NCI-H2227 treated with DMSO at 0.1 percent for 48 hours (cell line): Measurements from ENCODE around the gene LRRC15.

Source experiments
- DNase-seq: peaks from one replicate; lab custom pipeline; 2025; lab: John Stamatoyannopoulos, UW

The LRRC15 gene

DNA sequence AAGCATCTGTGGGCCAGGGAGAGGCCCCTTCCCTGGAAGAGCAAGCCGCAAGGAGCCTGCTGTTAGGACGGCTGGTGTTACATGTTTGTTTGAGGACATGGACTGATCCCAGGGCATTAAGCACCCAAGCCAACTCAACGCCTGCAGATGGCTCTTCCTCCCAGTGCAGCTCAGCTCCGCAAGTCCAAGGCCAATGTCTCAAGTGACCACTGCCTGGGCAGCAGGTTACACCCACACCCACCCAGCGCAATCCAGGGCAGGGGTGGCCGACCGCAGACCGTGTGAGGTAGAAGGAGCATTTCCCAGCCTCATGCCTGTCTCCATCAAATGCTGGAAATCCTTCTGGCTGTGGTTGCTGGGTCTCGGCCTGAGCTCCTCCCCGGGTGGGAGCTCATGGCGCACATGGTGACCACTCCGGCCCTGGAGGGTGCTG, 15.0 kb upstream of the LRRC15 start:
- no peak for DNase-seq

DNA sequence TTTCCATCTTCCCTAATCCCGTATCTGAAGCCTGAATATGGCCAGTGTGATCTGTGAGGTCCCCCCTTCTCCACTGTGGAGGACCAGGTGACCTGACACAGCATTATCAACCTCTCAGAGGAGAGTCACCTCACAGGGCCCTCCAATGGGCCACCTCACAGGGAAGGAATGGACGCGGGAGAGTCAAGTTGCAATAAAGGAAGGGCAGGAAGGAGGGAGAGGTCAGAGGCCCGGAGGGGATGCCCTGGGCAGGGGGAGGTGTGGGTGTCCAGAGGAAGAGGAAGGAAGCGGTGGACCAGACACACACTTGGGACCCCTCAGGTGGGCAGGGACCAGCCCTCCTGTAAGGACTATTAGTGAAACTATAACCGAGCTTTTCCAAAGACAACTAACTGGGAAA, 14.6 kb upstream of the LRRC15 start:
- DNase-seq = no peak

DNA sequence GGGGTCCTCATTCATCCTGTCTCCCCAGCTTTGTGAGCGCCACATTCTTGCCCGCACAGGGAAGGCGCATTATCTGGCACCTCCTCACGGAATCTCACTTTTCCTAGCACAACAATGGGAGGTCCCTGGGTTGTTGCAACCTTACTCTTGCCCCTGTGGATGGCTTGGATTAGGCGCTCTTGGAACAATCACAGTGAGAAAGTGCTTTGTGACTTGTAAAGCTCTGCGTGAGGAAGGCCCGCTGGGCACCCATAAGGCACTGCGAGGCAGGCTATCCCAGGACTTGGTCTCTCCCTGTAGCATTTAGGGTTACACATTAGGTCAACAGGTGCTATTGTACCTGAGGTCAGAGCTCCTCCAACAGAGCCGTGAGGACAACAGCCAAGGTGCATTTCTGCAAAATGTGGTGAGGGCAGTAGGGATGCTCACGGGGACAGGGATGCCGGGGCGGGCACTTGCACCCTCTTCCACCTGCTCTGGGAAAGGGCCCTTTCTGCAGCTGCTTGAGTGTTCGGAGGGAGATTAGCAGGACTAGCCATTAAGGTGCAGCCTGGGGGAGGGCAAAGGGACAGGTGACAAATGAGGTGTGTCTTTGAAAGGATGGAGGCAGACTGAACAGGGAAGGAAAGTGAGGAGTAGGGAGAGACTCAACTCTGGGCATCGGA, 13.9 kb upstream of the LRRC15 start:
- DNase-seq = no peak

DNA sequence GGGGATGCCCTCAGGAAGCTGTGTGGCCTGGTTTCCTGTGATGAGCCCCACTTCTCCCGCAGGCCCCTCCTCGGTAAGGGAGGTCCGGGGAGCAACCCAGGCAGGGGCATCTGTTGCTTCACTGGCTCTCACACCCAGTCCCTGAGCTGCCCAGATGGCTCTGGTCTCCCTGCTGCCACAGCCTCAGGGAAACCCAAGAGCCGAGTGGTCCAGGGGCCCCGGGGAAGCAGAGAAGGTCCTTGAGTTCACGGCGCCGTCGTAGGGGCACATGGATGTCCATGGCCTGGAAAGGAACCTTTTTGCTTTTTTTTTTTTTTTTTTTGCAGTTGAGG, 13.3 kb upstream of the LRRC15 start:
- no peak for DNase-seq

DNA sequence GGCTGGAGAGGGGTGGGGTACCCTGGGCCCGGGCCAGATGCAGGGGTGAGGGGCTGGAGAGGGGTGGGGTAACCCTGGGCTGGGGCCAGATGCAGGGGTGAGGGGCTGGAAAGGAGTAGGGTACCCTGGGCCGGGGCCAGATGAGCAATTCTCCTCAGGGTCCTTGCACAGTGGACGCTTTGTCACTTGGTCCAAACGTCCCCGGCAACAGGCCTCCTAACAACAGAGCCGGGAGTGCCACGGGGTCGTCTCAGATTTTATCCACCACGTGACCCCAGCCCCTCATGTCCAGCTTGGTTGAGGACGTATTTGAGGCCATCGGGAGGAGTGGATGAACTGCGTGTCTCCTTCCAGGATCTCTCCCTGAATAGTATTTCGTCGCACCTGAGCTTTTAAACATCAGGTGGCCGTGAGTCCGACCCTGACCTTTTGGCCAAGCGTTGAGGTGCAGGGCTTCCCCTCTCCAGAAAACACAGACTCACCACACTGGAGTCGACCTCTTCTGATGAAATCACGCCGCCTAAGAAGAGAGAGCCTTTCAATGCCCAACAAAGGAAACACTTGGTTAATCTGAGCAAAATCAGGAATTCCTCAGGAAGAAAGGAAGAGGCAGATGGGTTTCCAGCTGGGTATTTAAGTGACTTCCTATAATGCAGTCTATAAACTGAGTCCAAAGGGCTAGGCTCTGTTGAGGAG, 12.8 kb upstream of the LRRC15 start:
- no peak for DNase-seq

DNA sequence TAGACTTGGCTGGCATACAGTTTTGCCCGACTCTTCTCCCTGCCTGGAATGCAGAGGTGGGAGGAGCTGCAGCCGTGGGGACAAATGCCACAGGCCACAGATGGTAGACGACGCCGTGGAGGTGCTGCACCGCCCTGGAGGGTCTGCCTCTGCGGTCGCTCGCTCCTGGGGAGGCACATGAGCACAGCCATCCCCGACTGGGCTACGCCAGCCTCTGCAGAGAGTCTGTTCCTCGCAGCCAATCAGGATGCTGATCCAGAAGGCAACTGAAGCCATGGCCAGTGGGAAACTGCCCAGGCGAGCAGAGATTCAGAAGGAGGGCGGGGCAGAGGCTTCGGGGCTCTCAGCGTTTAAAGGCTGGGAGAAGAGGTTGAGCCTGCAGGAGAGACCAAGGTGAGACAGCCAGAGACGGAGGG, 11.9 kb upstream of the LRRC15 start:
- DNase-seq = peak; percentile 73

DNA sequence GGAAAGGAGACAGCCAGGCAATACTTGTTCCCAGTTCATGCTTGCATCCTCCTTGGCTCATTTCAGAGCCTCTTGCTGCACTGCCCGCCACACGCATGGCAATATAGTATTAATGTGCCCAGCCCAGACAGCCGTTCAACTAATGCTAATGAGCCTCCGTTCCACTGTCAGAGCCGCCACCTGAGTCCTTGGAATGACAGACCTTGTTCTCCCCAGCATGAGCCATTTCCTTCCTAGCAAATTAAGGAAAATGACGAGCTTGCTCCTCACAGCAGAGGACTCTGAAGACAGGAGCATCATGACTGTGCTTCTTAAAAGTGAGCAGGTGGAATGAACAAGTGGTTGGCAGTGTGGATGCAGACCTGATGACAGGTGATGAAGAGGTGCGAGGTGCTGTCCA, 10.8 kb upstream of the LRRC15 start:
- no peak for DNase-seq

DNA sequence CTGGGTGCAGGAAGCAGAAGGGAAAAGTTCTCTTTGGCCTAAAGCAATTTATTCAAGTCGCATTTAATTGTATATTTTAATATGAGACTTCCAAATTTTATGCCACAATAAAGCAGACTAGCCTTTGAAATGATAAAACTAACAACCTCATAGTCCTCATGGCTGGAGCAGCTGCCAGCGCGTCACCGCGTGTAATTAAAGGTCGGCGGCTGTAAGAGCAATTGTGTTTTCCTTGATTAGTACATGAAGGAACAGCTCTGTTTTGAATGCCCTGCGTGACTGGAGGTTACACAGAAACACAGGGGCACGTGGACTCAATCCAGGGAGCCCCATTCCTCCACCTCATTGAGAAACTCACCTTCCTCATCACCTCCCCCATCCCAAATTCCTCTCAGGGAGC, 10.1 kb upstream of the LRRC15 start:
- peak; percentile 18 for DNase-seq

DNA sequence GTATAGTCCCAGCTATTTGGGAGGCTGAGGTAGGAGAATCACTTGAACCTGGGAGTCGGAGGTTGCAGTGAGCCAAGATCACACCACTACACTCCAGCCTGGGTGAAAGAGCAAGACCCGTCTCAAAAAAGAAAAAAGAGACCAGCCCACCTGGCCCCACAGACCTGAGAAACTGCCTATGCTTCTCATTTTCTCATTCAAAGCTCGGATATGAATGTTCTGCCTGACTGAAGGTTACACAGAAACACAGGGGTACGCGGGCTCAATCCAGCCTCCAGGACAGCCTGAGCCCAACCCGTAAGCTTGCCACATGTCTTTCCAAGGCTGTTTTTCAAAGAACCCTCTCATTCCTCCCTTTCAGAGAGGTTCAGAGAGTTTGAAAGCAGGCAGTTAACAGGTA, 9.7 kb upstream of the LRRC15 start:
- DNase-seq = no peak

DNA sequence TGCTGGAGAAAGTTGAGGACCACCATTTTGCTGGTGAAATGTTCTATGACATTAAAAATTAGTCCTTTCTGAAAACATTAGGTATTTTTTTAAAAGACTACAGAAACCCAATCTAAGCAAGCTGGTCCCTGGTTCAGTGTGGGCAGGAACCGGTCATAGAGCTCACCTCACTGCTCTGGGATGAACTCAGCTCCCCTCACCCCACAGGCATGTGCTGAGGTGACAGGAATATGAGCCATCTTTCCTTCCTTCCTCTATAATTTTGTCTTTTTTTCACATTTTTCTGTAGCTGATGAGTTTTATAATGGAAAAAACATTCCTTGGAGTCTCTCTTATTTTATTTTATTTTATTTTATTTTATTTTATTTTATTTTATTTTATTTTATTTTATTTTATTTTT, 8.2 kb upstream of the LRRC15 start:
- no peak for DNase-seq

DNA sequence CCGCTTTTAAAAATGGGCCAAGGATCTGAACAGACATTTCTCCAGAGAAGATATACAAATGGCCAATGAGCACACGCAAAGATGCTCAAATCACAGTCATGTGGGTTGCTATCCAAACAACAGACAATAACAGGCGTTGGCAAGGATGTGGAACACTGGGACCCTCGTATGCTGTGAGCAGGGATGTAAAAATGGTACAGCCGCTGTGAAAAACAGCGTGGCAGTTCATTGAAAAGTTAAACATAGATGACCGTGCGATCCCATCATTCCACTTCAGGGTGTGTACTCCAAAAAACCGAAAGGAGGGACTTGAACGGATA, 6.7 kb upstream of the LRRC15 start:
- DNase-seq = no peak

DNA sequence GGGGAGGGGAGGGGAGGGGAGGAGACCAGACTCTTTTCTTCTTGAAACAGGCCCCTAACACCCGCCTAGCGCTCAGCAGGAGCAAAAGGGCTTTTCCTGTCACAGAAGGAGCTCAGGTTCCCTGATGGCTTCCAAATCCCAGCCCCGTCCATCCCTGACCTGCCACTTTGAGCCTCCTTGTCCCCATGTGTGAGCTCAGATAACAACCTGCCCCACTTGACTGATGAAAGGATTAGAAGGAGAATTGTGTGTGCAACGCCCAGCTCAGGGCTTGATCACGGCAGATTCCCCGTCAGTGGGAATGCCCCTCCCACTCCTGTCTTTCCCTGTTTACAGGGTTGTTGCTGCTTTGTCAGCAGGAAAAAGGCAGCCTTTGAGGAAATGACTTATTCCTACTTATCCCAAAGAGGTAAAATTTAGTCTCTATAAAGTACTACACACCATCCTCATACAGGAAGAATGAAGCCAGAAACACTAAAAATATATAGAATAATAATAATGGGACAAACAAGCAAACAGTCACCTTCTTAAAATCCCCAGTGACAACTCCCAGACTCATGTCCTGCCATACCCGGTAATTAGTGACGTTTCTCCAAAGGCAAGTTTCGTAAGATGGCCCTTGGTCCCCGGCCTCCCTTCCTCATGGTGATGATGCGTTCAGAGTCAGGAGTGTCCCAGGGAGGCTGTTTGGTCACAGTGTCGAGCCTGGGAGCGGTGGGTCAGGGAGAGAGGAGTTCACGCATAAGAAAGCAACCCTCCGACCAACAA, 6.1 kb upstream of the LRRC15 start:
- peak; percentile 52 for DNase-seq

DNA sequence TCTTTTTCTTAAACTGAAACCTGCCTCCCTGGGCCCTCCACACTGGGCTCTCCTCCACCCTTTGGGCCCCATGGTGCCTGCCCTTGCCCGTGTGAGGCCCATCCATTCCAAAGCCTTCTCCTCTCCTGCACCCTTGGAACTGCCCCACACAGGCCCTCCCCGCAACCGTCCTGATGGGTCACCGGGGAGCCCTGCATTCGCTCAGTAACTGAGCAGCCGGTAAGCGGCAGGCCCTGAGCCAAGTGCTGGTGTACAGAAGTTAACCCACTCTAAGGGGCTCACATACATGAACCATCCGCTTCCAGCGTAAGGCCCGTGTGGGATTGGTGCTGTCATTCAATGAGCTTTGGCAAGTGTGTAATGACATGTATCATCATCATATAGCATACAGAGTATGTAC, 5.4 kb upstream of the LRRC15 start:
- DNase-seq = no peak

DNA sequence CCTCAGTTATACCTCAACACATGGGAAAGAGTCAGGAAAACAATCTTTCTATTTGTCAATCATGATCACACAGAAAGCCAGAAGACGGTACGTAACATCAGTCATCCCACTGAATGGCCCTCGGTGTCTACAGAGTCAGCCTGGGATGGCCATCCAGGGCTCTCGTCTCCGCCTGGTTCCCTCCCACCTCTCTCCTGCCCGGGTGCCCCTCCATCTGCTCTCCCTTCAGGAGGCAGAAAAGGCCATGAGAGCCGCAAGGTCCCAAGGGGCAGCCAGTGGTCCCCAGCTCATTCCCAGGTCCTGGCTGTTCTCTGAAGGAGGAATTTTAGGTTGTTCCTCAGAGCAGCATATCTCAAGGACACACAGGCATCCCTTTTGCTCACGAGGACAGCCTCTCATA, 4.4 kb upstream of the LRRC15 start:
- DNase-seq = no peak

DNA sequence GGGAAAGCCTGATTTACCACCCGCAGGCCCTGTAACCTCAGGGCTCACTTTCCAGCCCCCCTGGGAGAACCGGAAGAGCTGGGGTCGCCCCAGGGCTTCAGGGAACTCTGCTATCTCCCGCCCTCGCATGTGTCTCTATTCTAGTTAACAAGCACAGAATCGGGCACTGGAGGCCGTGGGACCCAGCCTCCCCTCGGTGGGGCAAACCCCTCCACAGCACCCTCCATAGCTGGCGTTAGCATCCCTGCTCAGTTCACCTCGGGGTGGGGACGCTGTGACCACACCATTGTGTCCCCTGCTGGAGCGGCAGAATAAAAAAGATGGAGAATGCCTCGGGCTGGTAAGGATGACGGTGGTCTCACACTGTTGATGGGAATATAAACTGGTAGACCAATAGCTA, 3.5 kb upstream of the LRRC15 start:
- no peak for DNase-seq

DNA sequence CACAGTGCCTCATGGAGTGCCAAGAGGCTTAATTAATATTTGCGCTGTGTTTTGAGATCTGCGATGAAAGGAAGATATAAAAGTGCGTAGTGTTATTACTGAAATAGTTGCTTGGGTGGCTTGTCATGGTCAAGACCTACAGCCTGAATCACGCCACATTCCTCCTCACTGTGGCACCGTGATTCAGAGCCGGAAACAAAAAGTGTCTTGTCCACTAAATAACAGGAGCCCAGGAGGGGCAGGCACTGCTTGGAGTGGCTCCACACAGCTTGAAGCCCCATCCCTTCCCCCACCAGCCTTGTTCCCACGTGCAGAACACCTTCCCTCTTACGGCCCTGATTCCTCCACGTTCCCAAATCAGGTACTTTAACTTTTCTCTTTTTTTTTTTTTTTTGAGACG, 1.2 kb upstream of the LRRC15 start:
- no peak for DNase-seq

DNA sequence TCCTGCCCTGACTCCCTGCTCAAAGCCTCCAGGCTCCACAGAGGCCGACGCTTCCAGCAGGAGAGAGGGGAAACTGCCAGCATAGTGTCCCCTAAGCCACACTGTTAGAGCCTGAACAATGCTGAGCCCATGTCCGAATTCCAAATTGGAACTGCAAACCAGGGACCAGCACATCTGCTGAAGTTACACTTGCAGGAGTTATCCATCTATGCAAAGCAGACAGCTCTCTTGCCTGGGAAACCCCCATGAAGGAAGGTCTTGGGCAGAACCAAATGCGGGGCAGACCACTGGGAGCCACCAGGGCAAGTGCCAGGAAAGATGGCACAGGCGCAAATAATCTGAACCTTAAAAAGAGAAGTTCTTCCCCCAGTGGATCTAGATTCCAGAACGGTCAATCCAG, 625 bp downstream of the LRRC15 start:
- no peak for DNase-seq

DNA sequence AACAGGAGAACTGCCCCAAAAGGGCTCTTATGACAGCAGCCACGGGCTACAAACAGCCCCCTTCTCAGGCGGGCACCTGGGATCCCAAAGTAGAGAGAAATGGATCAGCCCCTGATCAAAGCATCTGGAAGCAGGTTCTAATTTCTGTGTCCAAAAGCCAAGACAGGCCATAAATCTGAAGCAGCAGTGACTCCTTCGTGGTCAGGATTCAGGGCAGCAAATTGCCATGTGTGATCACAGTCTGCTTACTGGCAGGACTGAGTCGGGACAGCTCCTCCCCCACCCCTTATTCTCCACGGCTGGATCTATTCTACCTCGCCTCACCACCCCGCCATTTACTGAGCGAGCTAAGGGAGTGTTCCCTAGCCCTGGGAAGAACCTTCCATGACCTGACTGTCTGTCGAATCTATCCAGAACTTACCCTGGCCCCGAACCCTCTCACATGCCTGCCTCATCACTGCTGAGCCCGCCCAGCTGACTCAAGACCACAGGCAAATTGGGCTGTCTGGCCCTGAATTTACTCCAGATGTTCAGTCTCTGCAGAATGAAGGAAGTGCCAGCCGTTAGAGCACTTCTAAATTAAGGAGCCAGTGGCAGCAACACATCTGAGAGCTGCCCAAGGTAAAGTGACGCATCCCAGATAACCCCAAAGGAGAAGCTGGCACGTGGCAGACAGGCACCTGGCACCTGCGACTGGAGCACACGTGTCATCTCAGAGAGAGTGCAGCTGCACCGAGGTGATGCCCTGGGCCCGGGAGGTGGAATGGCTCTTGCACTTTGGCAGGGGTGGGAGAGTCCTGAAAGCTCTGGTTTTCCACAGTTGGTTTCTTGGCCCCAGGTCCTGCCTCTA, 1.3 kb downstream of the LRRC15 start:
- no peak for DNase-seq

DNA sequence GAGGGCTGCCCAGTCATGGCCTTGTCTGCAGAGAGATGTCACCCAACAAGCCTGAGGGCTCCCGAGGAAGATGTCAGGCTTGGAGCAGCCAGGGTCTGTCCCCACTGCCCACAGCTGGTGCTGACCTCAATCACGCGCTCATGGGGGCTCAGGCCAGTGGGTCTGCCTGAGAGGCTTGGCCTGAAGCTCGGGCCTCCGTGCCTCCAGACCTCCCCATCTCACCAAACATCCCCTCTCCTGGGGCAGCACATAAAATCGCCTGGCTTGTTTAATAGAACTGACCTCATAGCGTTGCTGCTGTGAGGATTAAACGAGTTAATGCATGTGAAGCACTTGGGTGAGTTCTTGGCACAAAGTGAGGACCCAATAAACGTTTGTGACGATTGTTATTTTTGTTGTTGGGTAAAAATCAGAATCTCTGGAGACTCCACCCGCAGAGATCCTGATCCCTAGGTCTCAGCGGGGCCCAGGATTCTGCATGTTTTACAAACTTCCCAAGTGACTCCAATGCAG, 3.5 kb downstream of the LRRC15 start:
- DNase-seq = no peak

DNA sequence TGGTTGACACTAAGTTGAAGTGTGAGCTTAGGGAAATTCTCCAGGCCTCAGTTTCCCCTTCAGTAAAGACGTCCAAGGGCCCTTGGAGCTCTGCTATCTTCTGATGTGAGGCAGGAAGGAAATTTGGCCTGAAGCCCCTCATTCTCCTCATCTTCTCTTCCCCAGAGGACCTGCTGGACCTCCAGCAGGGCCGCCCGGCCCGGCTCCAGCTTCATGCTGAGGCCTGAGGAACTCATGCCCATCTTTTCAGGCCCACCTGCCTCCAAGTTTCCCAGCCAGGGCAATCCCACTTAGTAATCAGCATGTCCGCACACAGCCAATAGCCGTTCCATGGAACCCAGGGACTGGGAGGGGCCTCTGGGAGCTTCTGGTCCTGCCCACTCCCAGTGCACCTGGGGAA, 4.0 kb downstream of the LRRC15 start:
- no peak for DNase-seq

DNA sequence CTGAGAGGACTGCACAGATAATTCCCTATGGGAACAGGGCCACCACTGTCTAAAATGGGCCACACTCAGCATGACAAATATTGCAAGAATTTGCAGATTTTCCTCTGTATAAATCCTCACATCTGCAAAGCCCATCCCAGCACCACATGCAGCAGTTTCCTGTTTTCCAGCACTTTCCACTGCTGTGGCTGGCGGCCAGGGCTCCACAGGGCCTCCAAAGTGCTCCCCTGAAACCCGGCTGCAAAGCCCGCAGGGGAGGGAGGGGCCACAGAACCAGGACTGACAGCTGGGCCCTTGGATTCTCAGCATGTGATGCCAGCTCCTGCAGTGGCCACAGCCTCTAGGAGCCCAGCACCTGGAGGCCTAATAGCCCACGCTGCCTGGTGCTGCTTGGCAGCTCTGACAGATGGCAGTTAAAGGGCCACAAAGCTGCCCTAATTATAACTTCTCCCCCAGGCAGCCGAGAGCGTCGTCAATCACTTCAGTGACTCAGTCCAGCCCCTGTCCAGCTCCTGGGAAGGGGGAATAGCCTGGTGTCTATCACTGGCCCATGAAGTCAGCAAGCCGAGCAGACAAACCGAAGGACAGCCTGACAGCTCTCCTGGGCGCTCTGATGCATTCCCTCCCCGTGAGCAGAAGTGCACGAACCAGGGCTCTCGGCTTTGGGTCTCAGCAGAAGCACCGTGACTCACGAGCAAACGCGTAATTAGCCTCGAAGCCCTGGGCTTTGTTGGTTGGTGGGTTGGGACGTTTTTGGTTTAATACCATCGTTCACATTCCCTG, 4.7 kb downstream of the LRRC15 start:
- DNase-seq = peak; percentile 68

DNA sequence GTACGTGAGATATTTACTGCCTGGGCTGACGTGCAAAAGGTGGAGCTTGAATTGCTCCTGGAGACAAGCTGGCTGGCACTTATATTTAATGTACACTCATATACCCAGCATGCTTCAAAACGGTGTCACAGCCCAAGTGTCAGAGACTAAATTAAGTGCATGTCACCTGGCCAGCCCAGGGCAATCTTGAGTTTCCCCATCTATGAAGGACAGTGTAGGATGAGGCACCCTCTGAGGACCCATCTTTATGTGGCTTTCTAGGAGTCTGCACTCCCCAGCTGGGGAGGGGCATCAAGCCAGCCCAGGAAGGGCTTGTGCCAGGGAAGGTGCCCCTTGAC, 5.3 kb downstream of the LRRC15 start:
- DNase-seq = no peak
